Breast epithelium (tissue), 3 donors: ENCODE data around the gene GPR61.

Source experiments
- POLR2A ChIP-seq: fragments of 450-650 bp; IDR thresholded peaks from one replicate; pipeline ENCODE4 v1.6.1; 2016; ENCODE audit warnings: antibody characterized with exemption, mild to moderate bottlenecking, moderate library complexity
- POLR2AphosphoS5 ChIP-seq, 3 donors: sonication (generic); formaldehyde crosslinking; IDR thresholded peaks; one replicate each; pipeline ENCODE4 v1.6.1; 2017; ENCODE audit warnings: antibody characterized with exemption in 3 of 3
- TF ChIP-seq, protein P1 (sequence below), 3 donors: fragments of 450-650 bp; IDR thresholded peaks; one replicate each; pipeline ENCODE4 v1.5.1; 2016 to 2017; ENCODE audit warnings: antibody characterized with exemption in 3 of 3, mild to moderate bottlenecking in 3 of 3, moderate library complexity in 3 of 3

DNA sequence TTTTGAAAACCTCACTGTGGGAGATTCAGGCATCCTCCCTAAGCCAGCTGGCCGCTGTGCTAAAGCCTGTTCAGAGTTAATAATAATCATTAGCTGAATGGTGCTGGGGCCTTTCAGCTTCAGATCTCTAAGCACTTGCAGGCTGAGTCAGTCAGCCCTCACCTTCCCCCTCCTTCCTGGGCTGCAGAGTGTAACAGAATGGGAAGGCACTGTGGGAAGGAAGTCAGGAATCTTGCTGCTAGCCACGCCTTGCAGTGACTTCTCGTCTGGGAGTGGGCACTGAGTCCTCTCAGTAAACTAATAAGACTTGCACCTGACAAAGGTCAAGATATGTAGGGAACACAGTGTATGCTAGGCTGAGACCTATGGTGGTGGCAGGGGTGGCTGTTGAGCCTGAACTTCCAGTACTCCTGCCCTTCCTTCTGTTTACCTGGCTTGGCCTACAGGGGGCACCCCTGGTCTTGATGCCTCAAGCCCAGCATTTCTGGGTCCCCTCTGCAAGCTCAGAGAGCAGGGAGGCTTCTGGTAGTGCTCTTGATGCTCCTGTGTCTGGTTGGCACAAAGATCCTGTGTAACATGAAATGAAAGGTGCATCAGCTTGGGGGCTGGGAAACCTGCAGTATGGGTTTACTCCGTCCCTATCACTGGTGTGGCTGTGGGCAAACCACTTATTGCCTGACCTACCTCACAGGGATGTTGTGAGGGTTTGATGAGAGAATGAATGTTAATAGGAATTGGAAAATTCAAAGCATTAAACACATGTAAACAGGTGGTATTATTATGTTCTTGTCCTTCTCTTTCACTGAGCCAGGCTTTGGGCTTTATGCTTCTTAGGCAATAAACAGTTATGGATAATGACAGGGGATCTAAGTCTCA lies 39.8 kb upstream of the GPR61 start:
- TF ChIP-seq, protein P1, sequence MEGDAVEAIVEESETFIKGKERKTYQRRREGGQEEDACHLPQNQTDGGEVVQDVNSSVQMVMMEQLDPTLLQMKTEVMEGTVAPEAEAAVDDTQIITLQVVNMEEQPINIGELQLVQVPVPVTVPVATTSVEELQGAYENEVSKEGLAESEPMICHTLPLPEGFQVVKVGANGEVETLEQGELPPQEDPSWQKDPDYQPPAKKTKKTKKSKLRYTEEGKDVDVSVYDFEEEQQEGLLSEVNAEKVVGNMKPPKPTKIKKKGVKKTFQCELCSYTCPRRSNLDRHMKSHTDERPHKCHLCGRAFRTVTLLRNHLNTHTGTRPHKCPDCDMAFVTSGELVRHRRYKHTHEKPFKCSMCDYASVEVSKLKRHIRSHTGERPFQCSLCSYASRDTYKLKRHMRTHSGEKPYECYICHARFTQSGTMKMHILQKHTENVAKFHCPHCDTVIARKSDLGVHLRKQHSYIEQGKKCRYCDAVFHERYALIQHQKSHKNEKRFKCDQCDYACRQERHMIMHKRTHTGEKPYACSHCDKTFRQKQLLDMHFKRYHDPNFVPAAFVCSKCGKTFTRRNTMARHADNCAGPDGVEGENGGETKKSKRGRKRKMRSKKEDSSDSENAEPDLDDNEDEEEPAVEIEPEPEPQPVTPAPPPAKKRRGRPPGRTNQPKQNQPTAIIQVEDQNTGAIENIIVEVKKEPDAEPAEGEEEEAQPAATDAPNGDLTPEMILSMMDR (IDR thresholded peaks at IDR 0.05), result no peak
- TF ChIP-seq POLR2A (no peak), POLR2AphosphoS5 (IDR thresholded peaks at IDR 0.05) (no peak)
